ENCODE measurements around the gene TRIM40. TPM values are rescaled to one million over a fixed set of nuclear protein-coding genes. Genes with fewer than 3 reads are reported as not detected.
A peak's percentile ranks its signal among the peaks of the same experiment; 100 is the strongest.

TRIM40 gene
- total and polyA plus RNA-seq, 2 of the 13 experiments (the other 11 are each of a cell fraction or from before 2014, with no cell fraction given): 0.58 TPM; not detected in 1

DNA sequence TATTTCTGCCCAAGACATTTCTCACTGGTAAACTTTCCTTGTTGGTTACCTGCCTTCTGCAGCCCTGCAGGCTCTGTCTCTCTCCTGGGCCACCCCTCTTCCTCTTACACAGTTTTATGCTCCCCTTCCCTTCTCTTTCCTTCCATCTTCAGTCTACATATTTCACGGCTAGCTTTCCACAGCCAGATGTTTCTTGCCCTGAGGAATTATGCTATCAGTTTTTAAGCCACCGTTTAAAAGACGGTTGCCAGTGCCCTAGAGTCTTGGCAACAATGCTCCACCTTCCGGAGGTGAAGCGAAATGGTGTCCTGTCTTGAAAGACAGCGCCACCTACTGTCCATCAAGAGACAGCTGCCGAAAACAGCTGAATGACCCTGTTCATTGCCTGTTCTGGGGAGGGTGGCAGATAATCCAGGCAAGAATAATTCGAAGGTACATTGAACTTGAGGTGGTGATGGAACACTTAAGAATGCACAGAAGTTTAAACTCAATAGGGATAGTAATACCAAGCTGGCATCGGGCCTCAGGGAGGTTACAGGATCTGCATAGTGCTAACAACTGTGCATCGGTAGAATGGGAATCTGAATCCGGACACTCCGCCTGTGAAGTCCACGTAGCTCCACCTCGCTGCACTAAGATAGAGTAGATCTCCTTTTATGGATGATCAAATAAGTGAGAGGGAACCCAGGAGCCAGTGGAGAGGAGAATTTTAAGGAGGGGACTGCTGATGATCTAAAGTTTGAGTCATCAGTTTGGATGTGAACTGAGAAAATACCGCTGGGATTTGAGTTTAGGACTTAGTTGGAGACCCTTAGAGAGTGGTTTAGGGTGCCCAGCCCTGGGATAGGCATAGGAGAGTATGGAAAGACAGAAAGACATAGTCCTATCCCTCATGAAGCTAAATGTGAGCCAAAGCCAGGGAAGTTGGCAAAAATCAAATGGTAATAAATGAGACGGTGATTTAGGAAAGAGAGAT lies 4.8 kb upstream of the TRIM40 start (continued):
- no peak for TF ChIP-seq TRIM24 (CRISPR knock-in tag; IDR thresholded peaks at IDR 0.05)
- TF ChIP-seq, protein P1, sequence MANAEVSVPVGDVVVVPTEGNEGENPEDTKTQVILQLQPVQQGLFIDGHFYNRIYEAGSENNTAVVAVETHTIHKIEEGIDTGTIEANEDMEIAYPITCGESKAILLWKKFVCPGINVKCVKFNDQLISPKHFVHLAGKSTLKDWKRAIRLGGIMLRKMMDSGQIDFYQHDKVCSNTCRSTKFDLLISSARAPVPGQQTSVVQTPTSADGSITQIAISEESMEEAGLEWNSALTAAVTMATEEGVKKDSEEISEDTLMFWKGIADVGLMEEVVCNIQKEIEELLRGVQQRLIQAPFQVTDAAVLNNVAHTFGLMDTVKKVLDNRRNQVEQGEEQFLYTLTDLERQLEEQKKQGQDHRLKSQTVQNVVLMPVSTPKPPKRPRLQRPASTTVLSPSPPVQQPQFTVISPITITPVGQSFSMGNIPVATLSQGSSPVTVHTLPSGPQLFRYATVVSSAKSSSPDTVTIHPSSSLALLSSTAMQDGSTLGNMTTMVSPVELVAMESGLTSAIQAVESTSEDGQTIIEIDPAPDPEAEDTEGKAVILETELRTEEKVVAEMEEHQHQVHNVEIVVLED (CRISPR knock-in tag; IDR thresholded peaks at IDR 0.05; ENCODE audit: borderline replicate concordance): no peak
- no peak for TF ChIP-seq ZNF878 (CRISPR knock-in tag; IDR thresholded peaks at IDR 0.05)
- no peak for TF ChIP-seq ZNF136 (CRISPR knock-in tag; IDR thresholded peaks at IDR 0.05; ENCODE audit: low read depth)
- TF ChIP-seq ZNF292 (CRISPR knock-in tag; IDR thresholded peaks at IDR 0.05; ENCODE audit: borderline replicate concordance, low read depth): no peak
- no peak for TF ChIP-seq ZNF225 (CRISPR knock-in tag; IDR thresholded peaks at IDR 0.05)
- TF ChIP-seq NFE2L2 (IDR thresholded peaks at IDR 0.05; ENCODE audit: low read length): 0 out of 2 replicates have a peak, but pooled peaks have one; percentile 3
- no peak for TF ChIP-seq ATAD3A (CRISPR knock-in tag; IDR thresholded peaks at IDR 0.05)
- no peak for TF ChIP-seq ZNF670 (CRISPR knock-in tag; IDR thresholded peaks at IDR 0.05; ENCODE audit: borderline replicate concordance)
- TF ChIP-seq ZNF749 (CRISPR knock-in tag; IDR thresholded peaks at IDR 0.05; ENCODE audit: borderline replicate concordance): no peak
- no peak for TF ChIP-seq HNRNPK (IDR thresholded peaks at IDR 0.05; ENCODE audit: low read depth, low read length, poor library complexity, severe bottlenecking)
- TF ChIP-seq ZNF883 (CRISPR knock-in tag; IDR thresholded peaks at IDR 0.05; ENCODE audit: not compliant biosample characterization): no peak
- TF ChIP-seq, protein P2, sequence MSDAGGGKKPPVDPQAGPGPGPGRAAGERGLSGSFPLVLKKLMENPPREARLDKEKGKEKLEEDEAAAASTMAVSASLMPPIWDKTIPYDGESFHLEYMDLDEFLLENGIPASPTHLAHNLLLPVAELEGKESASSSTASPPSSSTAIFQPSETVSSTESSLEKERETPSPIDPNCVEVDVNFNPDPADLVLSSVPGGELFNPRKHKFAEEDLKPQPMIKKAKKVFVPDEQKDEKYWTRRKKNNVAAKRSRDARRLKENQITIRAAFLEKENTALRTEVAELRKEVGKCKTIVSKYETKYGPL (CRISPR knock-in tag; IDR thresholded peaks at IDR 0.05): no peak
- no peak; the same call in 1 of the 2 replicates for TF ChIP-seq HIVEP1 (CRISPR knock-in tag; IDR thresholded peaks at IDR 0.05)
- TF ChIP-seq NONO (IDR thresholded peaks at IDR 0.05): no peak
- peak; percentile 48; the same call in 1 of the 2 replicates for TF ChIP-seq NONO (CRISPR knock-in tag; conservative IDR thresholded peaks at IDR 0.05)
- no peak for TF ChIP-seq TAF15 (IDR thresholded peaks at IDR 0.05; ENCODE audit: low read depth, low read length, poor library complexity, severe bottlenecking)
- TF ChIP-seq, protein P3, sequence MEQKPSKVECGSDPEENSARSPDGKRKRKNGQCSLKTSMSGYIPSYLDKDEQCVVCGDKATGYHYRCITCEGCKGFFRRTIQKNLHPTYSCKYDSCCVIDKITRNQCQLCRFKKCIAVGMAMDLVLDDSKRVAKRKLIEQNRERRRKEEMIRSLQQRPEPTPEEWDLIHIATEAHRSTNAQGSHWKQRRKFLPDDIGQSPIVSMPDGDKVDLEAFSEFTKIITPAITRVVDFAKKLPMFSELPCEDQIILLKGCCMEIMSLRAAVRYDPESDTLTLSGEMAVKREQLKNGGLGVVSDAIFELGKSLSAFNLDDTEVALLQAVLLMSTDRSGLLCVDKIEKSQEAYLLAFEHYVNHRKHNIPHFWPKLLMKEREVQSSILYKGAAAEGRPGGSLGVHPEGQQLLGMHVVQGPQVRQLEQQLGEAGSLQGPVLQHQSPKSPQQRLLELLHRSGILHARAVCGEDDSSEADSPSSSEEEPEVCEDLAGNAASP (CRISPR knock-in tag; IDR thresholded peaks at IDR 0.05; ENCODE audit: borderline replicate concordance): peak; percentile 88
- no peak for TF ChIP-seq ZNF552 (CRISPR knock-in tag; IDR thresholded peaks at IDR 0.05; ENCODE audit: borderline replicate concordance)
- no peak for TF ChIP-seq ZNF724P (CRISPR knock-in tag; IDR thresholded peaks at IDR 0.05; ENCODE audit: borderline replicate concordance)
- TF ChIP-seq TEAD3 (CRISPR knock-in tag; optimal IDR thresholded peaks at IDR 0.05; ENCODE audit: borderline replicate concordance): peak; percentile 82
- TF ChIP-seq, protein P4, sequence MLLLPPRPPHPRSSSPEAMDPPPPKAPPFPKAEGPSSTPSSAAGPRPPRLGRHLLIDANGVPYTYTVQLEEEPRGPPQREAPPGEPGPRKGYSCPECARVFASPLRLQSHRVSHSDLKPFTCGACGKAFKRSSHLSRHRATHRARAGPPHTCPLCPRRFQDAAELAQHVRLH (CRISPR knock-in tag; IDR thresholded peaks at IDR 0.05; ENCODE audit: borderline replicate concordance, low read depth): peak; percentile 71; the same call in 1 of the 2 replicates
- no peak for TF ChIP-seq ZNF605 (CRISPR knock-in tag; IDR thresholded peaks at IDR 0.05)
- TF ChIP-seq ZMYM2 (CRISPR knock-in tag; IDR thresholded peaks at IDR 0.05): no peak

Measured in HepG2 (cell line).